Measurements from ENCODE around the gene PNN. TPM values are rescaled to one million over a fixed set of nuclear protein-coding genes. Genes with fewer than 3 reads are reported as not detected.
A peak's percentile ranks its signal among the peaks of the same experiment; 100 is the strongest.
"Not testable (repeated sequence)": the region's sequence is repeated elsewhere in the genome, so short reads cannot be mapped to it uniquely, and the experiment has no call there.

PNN gene
- total RNA-seq, 1 experiment from 2014 or later: 23.6 TPM

DNA sequence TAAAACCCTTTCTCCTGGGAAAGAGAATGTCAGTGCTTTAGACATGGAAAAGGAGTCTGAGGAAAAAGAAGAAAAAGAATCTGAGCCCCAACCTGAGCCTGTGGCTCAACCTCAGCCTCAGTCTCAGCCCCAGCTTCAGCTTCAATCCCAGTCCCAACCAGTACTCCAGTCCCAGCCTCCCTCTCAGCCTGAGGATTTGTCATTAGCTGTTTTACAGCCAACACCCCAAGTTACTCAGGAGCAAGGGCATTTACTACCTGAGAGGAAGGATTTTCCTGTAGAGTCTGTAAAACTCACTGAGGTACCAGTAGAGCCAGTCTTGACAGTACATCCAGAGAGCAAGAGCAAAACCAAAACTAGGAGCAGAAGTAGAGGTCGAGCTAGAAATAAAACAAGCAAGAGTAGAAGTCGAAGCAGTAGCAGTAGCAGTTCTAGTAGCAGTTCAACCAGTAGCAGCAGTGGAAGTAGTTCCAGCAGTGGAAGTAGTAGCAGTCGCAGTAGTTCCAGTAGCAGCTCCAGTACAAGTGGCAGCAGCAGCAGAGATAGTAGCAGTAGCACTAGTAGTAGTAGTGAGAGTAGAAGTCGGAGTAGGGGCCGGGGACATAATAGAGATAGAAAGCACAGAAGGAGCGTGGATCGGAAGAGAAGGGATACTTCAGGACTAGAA lies 6.1 kb downstream of the PNN start:
- DNase-seq (ENCODE audit: low read depth): no peak

DNA sequence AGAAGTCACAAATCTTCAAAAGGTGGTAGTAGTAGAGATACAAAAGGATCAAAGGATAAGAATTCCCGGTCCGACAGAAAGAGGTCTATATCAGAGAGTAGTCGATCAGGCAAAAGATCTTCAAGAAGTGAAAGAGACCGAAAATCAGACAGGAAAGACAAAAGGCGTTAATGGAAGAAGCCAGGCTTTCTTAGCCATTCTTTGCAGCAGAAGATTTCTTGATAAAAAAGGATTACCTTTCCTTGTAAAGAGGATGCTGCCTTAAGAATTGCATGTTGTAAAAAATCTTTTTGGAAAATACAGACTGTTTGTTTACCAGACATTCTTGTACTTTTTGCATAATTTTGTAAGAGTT lies 6.6 kb downstream of the PNN start:
- no peak for DNase-seq (ENCODE audit: low read depth)

- no peak for DNase-seq (ENCODE audit: low read depth)
These were observed 8.0 kb downstream of the PNN start for GRCh38 chr14:39182770-39183684.

DNA sequence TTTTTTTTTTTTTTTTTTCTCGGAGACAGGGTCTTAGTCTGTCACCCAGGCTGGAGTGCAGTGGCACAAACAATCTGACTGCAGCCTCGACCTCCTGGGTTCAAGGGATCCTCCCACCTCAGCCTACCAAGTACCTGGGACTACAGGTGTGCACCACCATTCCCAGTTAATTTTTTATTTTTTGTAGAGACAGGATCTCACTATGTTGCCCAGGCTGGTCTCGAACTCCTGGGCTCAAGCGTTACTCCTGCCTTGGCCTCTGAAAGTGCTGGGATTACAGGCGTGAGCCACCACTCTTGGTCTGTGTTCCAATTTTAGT lies 8.6 kb downstream of the PNN start:
- not testable (repeated sequence) for DNase-seq (ENCODE audit: low read depth)

GRCh38 chr14:39184628-39185255 lies 9.7 kb downstream of the PNN start:
- DNase-seq (ENCODE audit: low read depth): no peak

- DNase-seq (ENCODE audit: low read depth): no peak
These were observed 10.4 kb downstream of the PNN start for GRCh38 chr14:39185256-39186049.

- no peak for DNase-seq (ENCODE audit: low read depth)
These were observed 12.0 kb downstream of the PNN start for GRCh38 chr14:39186941-39187525.

- DNase-seq (ENCODE audit: low read depth): peak; percentile 51
These were observed 28.9 kb downstream of the PNN start for GRCh38 chr14:39203659-39204606.

DNA sequence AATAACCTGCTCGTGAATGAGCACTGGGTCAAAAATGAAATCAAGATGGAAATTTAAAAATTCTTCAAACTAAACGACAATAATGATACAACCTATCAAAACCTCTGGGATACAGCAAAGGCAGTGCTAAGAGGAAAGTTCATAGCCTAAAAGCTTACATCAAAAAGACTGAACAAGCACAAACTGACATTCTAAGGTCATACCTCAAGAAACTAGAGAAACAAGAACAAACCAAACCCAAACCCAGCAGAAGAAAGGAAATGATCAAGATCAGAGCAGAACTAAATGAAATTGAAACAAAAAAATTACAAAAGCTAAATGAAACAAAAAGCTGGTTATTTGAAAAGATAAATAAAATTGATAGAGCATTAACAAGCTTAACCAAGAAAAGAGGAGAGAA lies 32.4 kb downstream of the PNN start:
- not testable (repeated sequence) for DNase-seq (ENCODE audit: low read depth)

DNA sequence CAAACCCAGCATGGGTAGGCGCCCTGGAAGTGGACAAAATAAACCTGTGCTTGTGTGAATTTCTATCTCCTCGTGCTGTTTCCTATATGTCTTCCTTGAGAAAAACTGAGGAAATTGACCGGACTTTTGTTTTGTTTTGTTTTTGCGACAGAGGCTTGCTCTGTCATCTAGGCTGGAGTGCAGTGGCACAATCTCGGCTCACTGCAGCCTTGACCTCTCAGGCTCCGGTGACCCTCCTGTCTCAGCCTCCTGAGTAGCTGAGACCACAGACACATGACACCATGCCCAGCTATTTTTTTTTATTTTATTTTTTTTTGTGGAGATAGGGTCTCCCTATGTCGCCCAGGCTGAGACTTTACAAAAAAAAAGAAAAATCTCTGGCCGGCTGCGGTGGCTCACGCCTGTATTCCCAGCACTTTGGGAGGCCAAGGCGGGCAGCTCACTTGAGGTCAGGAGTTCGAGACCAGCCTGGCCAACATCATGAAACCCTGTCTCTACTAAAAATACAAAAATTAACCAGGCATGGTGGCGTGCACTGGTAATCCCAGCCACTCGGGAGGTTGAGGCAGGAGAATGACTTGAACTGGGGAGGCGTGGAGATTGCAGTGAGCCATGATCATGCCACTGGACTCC lies 36.2 kb downstream of the PNN start:
- DNase-seq (ENCODE audit: low read depth): no peak

DNA sequence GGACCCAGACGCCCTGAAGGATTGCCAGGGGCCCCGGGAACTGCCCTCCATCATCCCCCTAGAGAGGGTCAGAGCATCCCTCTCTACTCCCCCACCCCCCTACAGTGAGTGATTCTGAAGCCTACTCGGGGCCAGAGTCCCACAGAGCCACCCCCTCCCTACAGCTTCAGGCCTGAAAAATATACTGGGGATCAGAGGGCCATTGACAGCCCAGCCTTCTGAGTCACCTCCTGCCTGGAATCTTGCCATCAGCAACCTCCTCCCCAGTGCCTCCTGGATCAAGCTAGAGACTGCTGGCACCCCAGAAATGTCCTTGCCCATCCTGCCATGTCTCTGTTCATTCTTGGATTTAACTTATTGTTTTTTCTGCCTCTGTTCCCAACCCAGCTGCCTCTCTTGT lies 37.0 kb downstream of the PNN start:
- DNase-seq (ENCODE audit: low read depth): peak; percentile 63

DNA sequence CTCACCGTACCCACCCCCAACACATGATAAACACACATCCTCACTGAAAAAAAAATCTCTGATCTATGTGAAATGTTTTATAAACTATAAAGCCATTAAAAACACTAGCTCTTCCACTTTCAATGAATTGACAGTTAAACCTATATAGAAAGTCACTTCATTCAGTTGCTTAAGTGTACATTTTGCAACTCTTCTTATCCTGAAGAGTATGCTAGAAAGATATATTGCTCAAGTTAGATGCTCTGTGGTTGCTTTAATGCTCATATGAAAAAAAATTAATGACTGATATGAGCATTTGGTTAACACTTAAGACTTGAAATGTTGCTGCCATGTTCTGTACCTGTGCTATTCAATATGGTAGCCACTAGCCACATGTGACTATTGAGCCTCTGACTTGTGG lies 37.6 kb downstream of the PNN start:
- DNase-seq (ENCODE audit: low read depth): no peak

- peak; percentile 29 for DNase-seq (ENCODE audit: low read depth)
These were observed 42.3 kb downstream of the PNN start for GRCh38 chr14:39217214-39217879.

- DNase-seq (ENCODE audit: low read depth): peak; percentile 89
These were observed 43.2 kb downstream of the PNN start for GRCh38 chr14:39218171-39218769.

DNA sequence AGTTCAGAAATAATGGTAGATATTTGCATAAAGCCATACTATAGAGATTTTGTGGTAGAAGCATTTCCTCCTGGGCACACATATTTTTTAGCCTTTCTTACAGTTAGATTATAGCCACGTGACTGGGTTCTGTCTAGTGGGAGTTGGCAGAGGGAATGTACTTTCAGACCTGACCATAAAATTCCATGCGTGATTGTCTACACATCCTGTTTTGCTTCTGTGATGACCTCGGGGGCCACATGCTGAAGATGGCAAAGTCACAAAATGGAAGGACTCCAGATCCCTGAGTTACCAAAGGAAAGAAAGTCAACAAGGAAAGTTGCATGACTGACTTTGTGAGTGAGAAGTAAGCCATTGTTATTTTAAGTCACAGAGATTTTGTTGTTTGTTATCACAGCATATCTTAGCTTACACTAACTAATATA lies 44.0 kb downstream of the PNN start:
- peak; percentile 94 for DNase-seq (ENCODE audit: low read depth)

DNA sequence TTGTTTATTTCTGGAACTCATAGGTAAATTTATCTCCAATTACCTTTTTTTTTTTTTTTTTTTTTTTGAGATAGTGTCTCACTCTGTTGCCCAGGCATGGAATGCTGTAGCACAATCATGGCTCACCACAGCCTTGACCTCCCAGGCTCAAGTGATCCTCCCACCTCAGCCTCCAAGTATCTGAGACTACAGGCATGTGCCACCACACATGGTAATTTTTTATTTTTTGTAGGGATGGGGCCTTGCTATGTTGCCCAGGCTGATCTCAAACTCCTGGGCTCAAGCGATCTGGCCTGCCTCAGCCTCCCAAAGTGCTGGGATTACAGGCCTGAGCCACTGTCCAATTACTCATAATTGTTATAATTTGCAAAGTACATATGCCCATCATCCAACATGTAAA lies 45.4 kb downstream of the PNN start:
- DNase-seq (ENCODE audit: low read depth): peak; percentile 5

DNA sequence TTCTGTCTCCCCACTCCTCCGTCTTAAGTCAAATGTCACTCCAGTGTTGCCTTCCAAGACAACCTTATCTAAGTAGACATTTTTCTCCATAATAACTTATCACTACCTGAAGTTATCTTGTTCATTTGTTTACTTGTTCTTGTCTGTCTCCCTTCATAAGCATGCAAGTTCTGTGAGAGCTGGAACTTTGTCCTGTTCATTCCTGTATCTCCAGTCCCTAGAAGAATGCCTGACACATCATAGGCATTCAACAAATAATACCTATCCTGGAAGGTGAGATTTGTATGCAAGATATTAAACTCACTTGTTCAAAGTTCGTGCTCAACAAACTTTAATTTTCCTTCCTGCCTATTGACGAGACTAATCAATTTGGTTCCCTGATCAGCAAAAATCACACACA lies 53.0 kb downstream of the PNN start:
- no peak for DNase-seq (ENCODE audit: low read depth)

DNA sequence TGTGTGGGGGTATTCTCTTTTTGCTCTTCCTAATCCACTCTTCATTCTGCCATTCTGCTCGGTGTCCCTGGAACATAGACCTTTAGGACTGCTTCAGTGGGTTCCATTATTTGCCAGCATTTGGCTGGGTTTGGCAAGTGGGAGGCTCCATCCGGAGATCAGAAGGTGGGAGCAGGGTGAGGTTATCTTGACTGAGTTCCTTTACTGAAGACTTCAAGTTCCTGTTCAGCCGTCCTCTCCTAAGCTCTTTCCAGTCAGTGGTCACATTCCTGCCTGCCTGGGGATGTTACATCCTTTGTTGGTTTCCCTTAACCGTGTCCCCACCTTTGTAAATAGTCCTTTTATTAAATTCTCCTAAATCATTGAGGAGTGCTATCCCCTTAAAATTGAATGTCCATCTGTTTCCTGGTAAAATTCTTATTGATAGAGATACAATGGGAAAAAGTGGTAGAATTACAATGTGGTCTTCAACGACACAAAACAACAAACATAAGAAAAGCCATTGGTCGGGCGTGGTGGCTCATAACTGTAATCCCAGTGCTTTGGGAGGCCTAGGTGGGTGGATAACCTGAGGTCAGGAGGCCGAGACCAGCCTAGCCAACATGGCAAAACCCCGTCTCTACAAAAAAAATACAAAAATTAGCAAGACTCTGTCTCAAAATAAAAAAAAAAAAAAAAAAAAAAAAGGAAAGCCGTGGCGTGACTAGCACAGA lies 53.6 kb downstream of the PNN start:
- DNase-seq (ENCODE audit: low read depth): no peak

GRCh38 chr14:39229222-39229543 lies 54.1 kb downstream of the PNN start:
- DNase-seq (ENCODE audit: low read depth): peak; percentile 47

Data from M059J (cell line).